Stimulated activated naive CD4-positive, alpha-beta T cell (primary cell): ENCODE results near the gene HOXD1.

ENCODE experiments used
- DNase-seq, 6 experiments: peaks; one replicate each; lab custom pipeline; 2025; lab: John Stamatoyannopoulos, UW

Gene HOXD1

DNA sequence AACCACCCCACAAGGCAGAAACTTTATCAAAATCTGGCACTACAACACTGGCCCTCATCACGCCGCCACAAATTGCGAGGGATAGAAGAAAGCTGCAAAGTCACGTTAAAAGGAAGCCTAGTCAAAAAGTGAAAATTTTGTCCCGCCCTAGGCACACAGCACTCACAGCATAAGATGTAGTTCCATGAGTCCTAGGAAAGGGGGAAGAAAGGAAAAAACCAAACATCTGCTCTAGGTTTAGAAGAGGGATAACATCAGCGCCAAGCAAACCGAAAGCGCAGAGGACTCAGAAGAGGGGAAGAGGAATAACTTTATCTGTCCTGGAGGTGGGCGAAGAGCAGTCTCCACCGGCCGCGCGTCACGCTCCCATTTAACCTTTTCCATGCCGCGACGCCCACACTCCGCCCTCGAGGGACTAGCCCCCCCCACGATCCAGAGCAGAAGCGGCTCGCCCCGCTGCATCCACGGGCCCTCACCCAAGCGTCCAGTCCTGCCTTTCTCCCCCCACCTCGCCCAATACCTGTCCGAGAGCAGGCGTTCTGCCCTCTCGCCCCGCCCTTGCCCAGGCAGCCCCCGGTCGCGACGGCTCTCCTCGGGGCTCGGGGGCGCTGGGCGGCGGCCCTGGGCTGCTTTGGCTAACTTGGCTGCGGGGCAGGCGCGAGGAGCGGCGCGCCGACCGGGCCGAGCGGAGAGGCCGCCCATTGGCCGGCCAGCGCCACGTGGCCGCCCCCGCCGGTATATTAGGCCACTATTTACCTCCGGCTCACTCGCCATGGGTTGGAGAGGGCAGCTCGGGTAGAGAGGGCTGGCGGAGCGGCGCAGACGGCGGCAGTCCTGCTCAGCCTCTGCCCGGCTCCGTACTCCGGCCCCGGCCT is at the start of gene HOXD1:
Gene HOXD1 (plus strand): TSS at position 770 of the 875 bp plus-strand sequence. CDS start 134 bp downstream, outside the sequence.
- no peak for DNase-seq

DNA sequence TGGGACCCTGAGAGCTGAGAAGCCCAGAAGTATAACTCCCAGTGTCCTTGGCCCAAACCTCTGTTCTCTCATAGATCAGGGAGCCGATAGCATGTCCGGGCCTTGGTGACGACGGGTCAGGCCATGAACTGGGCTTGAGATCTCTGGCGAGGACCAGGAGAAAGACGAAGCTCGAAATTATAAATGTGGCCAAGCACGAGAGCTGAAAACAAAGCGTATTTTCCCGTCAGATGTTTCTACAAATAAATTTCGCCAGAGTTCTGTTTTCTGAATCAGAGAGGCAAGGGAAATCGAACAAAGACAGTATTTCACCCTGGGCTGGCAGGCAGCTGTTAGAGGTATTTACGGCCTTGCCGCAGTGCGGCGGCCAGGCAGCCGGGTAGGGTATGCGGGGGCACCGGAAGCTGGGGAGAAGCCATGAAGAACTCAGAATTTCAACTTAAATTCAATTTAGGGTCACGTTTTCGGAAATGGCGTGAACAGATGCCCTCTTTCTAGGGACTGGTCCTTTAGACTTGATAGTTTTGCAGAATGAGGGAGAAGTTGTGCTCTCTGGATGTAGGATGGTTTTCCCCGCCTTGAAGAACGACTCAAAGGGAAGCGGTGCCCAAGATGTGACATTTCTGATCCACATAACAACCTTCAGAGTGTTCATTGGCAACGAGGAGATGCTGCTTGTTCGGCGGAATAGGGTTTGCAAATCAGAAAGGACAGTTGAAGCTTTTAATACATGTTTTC is 49.4 kb upstream of the HOXD1 start:
- DNase-seq, result no peak

DNA sequence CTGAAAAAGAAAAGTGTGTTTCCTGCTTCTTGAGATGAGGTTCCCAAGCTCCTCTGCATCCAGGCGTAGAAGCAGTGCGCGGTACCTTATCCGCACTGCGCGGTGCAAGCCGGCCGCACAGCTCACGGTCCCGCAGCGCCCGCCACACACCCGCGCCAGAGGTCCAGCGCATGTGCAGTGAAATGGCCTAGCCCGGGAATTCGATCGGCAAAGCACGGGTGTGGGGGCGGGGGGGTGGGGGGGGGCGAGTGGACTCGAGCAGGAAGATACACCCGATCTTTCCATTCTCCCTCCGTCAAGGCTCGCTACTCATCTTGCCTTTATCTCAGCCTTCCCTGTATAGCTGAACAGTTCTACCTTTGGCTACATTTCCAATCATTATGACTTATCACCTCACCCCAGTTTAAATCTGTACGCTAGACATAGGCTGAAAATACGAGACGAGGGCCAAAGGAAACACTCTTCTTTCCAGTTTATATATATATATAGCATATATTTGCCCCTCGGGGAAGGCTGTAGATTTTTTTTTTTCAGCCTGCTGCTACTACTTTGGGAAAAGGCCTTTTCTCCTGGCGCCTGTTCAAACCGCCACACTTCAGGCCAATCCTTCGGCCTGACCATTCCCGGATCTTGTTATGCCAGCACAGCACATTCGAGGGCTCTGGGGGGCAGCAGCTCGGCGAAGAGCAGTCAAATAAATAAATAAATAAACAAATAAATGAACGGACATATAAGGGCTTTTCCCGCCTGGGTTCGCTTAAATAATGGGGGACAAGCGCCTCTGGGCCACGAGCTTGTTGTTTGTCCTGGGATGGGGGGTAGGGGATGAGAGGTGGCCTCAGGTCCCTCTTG is 48.6 kb upstream of the HOXD1 start:
- DNase-seq, result no peak

DNA sequence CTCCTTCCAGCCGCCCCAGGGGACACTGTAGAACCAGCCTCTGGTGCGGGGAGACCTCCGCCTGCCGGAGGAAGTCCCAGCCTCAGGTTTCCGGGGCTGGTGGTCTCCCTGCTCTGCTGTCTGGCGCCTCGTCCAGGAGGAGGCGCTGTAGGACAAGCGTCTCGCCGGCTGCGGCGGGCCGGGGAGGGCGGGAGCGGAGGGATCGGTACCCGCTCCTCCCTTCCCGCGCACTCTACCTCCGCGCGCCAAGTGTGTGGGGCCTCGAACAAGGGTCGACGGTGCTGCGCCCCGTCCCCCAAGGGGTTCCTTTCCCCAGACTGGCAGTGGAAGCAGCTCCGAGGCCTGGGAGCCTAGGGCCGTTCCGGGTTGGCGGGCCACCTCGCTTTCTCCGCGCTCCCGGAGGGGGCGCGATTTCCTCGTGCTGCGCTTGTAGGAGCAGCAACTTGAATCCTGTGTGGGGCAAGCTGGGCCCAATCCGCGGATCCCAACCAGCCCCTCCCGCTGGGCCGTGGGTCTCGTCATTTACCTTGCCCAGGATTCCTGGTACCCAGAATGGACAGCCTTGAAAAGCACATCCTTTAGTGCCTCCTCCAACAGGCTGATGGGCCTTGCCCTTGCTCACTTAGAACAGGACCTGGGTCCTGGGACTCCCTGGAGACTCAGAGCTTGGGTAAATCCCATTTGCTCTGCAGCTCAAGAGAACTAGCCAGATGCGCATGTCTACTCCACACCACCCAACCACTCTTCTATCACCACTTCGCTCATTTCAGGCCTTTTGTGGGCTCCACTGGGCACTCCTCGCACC is 47.8 kb upstream of the HOXD1 start:
- peak; percentile 37 to 57 (median 46) for DNase-seq

DNA sequence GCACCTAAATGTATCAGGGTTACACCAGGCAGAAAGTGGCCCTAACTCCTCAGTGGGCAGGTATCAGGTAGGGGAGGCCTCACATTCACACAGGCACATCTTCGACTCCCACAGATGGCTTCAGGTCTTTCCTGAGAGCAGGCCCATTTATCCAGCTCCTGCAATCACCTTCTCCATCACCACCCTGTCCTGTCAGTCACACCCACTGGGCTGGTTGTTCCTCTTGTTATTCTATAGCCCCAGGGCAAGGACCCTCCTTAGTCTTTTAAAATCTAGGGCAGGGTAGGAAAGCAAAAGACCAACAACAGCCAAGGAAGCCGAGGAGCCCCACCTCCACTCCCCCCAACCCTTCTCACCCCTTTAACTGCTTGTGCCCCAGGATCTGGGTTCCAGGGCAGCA is 46.2 kb upstream of the HOXD1 start:
- no peak for DNase-seq

DNA sequence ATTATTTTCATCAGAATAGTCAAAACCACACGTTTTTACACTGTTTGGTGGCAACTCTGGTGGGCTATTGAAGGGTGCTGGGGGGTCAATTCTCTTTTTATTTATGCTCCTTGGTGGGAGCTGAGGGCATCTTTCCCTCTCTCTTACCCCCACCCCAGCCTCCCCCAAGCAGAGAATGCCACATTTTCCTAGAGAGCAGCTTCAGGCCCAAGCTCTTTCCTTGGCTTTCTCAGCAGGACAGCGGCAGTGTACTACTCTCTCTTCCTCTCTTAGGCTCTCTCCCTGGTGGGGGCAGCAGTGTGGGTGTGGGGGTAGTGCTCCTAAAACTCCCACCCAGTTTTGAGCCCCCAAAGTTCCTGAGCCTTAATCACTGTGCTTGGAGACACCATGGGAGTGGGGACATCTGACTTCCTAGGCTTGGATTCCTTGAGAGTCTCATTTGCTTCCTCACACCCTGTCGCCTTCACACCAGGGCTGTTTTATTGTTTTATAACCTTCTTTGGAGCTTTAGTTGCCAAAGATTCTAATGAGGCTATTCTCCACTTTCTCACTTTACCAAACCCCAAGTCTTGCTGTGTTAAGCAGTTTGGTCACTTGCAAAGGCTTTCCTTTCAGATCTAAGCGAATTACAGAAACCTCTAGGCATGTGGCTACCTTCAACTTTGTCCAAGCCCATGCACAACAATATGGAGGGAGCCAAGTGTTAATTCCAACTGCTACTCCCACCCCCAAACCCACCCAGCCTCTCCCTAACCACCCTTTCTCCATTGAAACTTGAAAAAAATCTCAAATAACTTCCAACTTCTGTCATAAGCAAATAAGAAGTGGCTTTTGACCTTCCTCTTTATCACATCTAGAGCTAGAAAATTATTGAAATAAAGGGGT is 43.1 kb upstream of the HOXD1 start:
- no peak for DNase-seq

DNA sequence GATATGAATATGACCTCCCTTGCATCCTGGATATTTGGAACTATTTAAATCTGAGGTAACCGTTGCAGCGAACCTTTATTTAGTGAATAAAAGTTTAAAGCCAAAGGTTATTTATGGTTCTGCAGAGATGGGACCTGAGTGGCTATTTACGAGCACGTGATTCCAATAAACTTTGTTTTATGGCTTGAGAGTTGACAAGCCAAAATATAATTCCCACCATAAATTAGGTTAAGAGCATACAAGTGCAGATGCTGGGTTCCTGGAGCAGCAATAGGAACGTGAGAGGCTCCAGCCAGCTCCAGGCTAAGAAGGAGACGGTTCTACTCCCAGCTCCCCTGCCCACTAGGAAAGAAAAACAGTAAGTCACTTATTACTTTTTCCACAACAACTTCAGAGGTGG is 42.4 kb upstream of the HOXD1 start:
- DNase-seq, result no peak

DNA sequence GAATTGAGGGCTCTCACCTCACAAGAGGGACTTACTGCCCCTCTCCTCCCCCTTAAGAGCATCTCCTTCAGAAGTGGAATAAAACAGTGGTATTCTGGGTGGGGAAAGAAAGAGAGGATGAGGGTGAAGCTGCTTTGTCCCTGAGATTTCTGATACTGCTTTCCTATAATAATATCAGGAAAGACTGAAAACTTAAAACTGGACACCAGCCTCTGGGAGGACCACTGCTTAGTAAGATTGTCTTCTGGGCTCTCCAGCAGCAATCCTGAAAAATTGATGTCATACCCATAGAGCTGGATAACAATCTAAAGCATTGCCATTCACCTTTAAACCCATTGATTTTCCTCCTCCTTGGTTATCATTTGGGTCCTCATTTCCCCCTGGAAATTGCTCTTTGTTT is 41.8 kb upstream of the HOXD1 start:
- no peak for DNase-seq

DNA sequence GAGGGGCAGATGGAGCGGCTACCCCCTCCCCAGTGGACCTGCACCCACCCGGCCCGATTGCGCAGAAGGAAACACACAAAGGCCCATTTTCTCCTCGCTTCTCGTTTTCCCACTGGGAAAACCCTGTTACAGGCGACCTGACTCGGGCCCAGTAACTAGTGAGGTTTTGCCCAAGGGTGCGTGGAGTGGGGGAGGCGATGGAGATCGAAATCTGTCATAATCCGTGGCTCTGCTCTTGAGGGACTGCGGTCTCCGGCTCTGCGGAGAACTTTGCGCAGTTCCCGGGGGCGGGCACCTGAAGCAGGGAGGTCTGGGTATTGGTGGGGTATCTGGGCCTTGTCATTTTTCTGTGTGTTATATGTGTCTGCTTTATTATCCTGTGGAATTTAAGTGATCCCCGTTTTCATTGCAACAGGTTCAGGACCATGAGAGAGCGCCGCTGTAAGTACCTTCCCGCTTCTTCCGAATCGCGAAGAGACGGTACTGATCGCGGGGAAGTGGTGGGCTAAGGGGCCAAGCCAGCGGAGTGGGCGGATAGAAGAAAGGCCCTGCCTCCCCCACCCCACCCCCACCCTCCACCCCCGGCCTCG is 41.2 kb upstream of the HOXD1 start:
- DNase-seq, result no peak

DNA sequence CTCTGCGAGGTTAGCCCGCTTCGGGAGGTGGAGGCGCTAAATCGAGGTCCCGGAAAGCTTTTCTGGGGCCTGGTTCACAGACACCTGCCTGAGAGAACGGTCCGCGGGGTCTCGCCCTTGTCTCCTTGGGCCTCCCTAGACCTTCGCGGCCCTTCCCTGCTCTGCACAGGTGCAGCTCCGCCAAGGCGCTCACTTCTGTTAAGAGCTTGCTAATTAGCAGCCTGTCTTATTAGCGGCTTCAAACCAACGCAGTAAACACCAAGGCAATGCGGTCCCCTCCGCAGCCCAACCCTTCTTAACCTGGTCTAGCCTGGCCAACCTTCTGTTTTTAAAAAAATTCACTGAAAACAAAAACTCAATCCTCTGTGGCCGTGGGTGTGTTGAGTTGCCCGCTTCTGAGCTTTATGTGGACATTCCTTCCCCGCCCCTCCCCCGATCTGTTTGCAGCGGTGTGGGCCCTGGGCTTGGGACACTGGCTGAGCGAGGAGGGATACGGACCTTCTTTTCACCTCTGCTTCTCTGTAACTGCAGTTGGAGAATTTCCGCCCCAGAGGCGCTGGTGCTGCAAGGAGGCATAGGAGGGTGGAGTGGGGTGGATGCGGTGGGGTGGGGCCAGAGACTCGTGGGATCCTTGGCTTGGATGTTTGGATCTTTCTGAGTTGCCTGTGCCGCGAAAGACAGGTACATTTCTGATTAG is 40.5 kb upstream of the HOXD1 start:
- DNase-seq, result no peak

DNA sequence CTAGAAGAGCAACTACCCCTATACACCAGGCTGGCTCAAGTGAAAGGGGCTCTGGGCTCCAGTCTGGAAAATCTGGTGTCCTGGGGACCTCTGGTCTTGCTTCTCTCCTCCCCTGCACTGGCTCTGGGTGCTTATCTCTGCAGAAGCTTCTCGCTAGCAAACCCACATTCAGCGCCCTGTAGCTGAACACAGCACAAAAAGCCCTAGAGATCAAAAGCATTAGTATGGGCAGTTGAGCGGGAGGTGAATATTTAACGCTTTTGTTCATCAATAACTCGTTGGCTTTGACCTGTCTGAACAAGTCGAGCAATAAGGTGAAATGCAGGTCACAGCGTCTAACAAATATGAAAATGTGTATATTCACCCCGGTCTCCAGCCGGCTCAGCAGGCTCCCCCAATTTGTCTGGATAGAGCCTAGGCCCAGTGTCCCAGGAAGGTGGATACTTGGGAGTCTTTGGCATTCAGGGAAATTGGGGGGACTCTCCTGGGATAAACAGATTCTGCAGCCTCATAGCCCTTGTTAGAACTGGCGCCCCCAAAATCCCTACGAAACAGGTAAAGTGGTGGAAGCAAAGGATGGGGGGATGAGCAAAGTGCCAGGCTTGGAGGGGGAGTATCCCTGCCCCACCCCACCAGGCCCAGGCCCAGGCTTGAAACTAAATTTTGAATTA is 39.6 kb upstream of the HOXD1 start:
- DNase-seq, result no peak

DNA sequence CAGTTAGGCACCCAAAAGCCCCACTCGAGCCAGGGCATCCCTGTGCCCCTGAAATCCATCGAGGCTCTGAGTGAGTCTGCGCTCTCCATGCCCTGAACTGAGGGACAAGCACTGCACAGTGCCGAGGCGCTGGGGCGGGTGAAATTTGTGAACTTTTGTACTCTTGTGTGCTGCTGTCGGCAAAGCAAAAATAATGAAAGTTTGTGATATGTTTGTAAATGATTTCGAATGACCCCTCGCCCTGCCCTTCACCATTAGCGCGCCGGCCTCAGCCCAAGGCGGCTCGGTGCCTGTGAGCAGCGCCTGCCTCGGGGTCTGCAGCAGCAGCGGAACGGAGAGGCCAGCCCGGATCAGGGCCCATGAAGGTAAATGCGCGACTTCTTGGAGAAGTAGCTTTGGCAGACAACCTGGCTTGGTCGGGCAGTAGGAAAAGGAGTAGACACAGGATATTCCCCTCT is 39.0 kb upstream of the HOXD1 start:
- DNase-seq, result no peak

DNA sequence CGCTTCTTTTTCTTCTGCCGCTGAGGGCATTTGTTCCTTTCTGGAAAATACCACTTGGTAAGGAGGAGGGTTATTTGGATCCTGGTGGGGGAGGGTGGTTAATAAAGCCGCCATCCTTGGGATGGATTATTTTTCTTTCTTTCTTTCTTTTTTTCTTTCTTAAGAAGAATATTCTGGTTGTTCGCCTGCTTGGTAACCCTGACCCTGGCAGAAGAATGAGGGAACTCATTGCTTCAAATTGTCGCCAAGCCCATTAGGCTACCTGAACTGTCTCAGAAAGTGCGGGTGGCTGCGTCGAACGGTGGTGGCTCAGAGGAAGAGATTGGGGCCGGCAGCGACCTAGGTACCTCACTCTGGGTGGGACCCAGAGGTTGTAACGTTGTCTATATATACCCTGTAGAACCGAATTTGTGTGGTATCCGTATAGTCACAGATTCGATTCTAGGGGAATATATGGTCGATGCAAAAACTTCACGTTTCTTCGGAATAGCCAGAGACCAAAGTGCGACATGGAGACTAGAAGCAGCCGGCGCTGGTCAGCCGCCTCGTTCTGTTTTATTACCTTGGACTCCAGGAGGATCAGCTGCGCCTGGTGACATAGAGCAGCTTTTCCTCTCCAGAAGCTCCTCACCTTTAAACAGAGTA is 38.4 kb upstream of the HOXD1 start:
- DNase-seq, result no peak

DNA sequence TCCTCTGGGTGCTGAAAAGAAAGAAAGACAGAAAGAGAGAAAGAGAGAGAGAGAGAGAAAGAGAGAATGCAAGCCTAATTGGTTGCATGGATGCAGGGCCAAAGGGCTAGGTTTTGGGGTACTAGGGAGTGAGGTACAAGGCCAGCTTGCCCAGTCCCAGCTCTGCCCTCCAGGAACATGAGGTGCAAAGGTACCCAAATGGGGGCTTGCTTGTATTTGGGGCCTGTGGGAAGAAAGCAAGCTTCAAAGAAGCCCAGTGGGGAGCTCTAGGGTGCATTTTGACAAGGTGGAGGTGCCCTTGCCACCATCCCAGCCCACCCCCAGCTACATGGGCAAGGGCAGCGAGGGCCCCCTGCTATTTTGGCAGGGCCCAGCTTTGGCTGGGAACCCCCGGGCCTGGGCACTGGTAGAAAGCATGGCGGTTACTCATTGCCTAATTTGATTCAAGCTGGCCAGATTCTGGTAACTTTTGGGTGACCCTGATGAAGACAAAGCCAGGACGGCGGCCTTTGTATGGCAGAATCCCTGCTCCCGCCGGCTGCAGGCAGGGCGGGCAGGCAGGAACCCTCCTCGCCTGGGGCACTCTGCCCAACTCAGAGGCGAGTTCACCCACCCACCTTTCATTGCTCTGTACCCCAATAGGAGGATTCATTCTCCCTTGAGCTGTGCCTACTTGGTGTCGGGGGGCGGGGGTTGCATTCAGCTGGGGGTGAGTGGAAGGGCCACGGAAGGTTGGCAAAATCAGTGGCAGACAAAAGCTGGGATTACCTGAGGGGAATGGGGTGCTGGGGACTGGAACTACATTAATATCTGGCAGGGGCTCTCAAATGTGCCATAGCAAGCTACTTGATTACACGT is 37.7 kb upstream of the HOXD1 start:
- DNase-seq, result no peak

DNA sequence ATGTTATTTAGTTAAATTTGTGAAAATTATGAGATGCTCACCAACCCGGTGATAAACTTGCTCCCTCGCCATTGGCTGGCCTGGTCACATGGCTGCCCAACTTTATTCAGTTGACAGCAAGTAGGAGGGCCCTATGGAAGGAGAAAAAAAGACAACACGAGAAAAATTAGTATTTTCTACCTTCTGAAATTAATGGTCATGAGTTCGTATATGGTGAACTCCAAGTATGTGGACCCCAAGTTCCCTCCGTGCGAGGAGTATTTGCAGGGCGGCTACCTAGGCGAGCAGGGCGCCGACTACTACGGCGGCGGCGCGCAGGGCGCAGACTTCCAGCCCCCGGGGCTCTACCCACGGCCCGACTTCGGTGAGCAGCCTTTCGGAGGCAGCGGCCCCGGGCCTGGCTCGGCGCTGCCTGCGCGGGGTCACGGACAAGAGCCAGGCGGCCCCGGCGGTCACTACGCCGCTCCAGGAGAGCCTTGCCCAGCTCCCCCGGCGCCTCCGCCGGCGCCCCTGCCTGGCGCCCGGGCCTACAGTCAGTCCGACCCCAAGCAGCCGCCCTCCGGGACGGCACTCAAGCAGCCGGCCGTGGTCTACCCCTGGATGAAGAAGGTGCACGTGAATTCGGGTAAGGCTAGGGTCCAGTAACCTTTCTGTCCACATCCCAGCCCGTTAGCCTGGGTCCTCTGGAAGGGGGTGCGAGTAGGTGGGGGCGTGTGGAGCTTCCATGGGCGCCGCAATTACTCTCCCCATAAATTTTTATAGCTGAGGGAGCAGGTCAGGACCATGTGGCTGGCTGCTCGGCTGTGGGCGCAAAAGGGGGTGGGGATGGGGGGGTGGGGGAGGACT is 36.8 kb upstream of the HOXD1 start, which contains the start of gene HOXD4:
Gene HOXD4 (plus strand): TSS at position 109 of the 846 bp plus-strand sequence. CDS start 84 bp downstream, at position 193.
- no peak for DNase-seq
